Neural progenitor cell (in vitro differentiated cells): ENCODE measurements around the gene ZDHHC7. TPM values are rescaled to one million over a fixed set of nuclear protein-coding genes. Genes with fewer than 3 reads are reported as not detected.

ENCODE experiments used
- DNase-seq: peaks from one replicate; pipeline ENCODE4 v3.0.0-alpha.2; 2016; ENCODE audit warnings: low spot score
- H2AFZ ChIP-seq: fragments of 200-600 bp; sonication (generic); replicated peaks from 2 replicates; pipeline ENCODE4 v1.6.1; 2016; ENCODE audit warnings: antibody characterized with exemption
- H3F3A ChIP-seq: fragments of 200-600 bp; sonication (generic); 2 replicates; pipeline ENCODE4 v1.6.1; 2016; ENCODE audit warnings: antibody characterized with exemption, low read depth
- H3K27ac ChIP-seq: fragments of 200-600 bp; sonication (generic); 2 replicates; pipeline ENCODE4 v1.5.1; 2016; ENCODE audit warnings: mild to moderate bottlenecking
- H3K27me3 ChIP-seq: fragments of 200-600 bp; sonication (generic); 2 replicates; pipeline ENCODE4 v1.6.1; 2016; ENCODE audit warnings: mild to moderate bottlenecking, moderate library complexity
- H3K36me3 ChIP-seq: fragments of 200-600 bp; sonication (generic); 2 replicates; pipeline ENCODE4 v1.5.1; 2016
- H3K4me1 ChIP-seq: fragments of 200-600 bp; sonication (generic); 2 replicates; pipeline ENCODE4 v1.6.1; 2016; ENCODE audit warnings: mixed run types
- H3K4me2 ChIP-seq: fragments of 200-600 bp; sonication (generic); 2 replicates; pipeline ENCODE4 v1.6.1; 2016
- H3K4me3 ChIP-seq: fragments of 200-600 bp; sonication (generic); 2 replicates; pipeline ENCODE4 v1.5.1; 2016
- H3K79me2 ChIP-seq: fragments of 200-600 bp; sonication (generic); 2 replicates; pipeline ENCODE4 v1.6.1; 2016; ENCODE audit warnings: low read depth
- H3K9ac ChIP-seq: fragments of 200-600 bp; sonication (generic); 2 replicates; pipeline ENCODE4 v1.6.1; 2016
- H3K9me3 ChIP-seq: fragments of 200-600 bp; sonication (generic); 2 replicates; pipeline ENCODE4 v1.5.1; 2016; ENCODE audit warnings: low read depth
- H4K20me1 ChIP-seq: fragments of 200-600 bp; sonication (generic); 2 replicates; pipeline ENCODE4 v1.6.1; 2016; ENCODE audit warnings: low read depth
- H3K27ac Mint-ChIP-seq: 3 replicates; pipeline ENCODE4 v1.8.0; 2021; ENCODE audit warnings: mixed read lengths
- H3K27me3 Mint-ChIP-seq: 2 replicates; pipeline ENCODE4 v1.8.0; 2022; ENCODE audit warnings: low read depth, mild to moderate bottlenecking, inconsistent platforms, moderate library complexity, mixed read lengths; ENCODE audit not compliant: insufficient read depth
- H3K36me3 Mint-ChIP-seq: 3 replicates; pipeline ENCODE4 v1.8.0; 2021; ENCODE audit warnings: mixed read lengths
- H3K4me1 Mint-ChIP-seq: 3 replicates; pipeline ENCODE4 v1.8.0; 2021; ENCODE audit warnings: mixed read lengths
- H3K4me3 Mint-ChIP-seq: 3 replicates; pipeline ENCODE4 v1.8.0; 2021; ENCODE audit warnings: mild to moderate bottlenecking, moderate library complexity, mixed read lengths
- H3K9me3 Mint-ChIP-seq: 3 replicates; pipeline ENCODE4 v1.8.0; 2020; ENCODE audit warnings: mixed read lengths
- EZH2 ChIP-seq: fragments of 200-600 bp; sonication (generic); IDR thresholded peaks from 2 replicates; pipeline ENCODE4 v1.6.1; 2017; ENCODE audit warnings: antibody characterized with exemption, mild to moderate bottlenecking, moderate library complexity
- EZH2phosphoT487 ChIP-seq: fragments of 200-600 bp; sonication (generic); IDR thresholded peaks from 2 replicates; pipeline ENCODE4 v1.6.1; 2017; ENCODE audit warnings: antibody characterized with exemption
- total RNA-seq: library from RNA; depleted of rRNA; stranded (reverse); fragments of >200 nt; gene quantifications from 2 replicates; pipeline ENCODE4 v1.2.3, GENCODE V29; 2015; ENCODE audit warnings: low replicate concordance
- TF ChIP-seq, protein P1 (sequence below): fragments of 200-600 bp; sonication (generic); IDR thresholded peaks from 2 replicates; pipeline ENCODE4 v1.5.1; 2017; ENCODE audit warnings: antibody characterized with exemption, mild to moderate bottlenecking

The ZDHHC7 gene
- total RNA-seq, 1 donor from 2014 or later = 57.0 TPM

DNA sequence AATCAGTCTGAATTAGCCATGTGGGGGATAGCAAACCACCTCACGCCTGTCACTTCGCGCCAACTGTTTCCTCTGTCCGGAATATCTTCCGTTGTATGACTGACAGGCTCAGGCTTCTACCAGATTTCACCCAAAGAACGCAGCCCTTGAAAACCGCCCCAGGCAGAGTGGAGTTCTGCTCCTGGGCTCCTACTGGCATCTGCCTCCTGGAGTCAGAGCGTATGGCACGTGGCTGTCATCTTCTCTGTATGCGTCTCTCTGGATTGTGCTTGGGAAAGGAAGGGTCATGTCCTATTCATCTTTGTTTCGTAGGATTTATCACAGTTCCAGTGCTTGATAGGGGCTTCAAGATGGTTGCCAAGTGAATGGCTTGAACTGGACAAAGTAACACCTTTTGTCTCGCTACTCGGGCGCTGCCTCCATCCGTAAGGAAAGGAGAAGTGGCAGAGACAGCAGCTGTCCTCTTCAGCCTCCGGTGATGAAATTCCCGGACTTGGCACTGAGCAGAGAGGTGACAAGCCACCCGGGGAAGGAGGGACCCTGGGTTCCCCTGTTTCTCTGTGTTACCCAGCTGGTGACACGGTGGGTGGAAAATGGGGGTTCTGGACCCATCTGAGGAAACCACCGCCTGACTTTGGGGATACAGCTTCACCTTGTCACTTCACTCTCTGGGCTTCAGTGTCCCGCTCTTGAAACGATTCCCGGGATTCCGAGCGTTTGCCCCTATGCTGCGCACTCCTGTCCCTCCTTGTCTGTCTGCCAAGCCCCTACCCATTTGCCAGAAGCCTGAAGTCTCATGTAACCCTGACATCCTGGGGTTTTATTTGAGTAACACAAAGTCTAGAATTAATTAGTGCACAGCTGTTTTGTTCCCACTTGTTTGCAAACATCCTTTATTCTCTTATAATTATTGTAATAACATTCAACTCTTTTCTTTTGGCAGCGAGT lies 30.2 kb upstream of the ZDHHC7 start:
- Histone ChIP-seq H3K4me2 (no peak overlapping the region), H3K27ac (no peak overlapping the region), H3K9me3 (no peaks in the 10 kb centered on the region), H3K36me3 (no peaks in the 10 kb centered on the region), H3K4me1 (peaks cover 6% of the 10 kb centered on the region), H3K9ac (no peak overlapping the region), H3K27me3 (no peaks in the 10 kb centered on the region), H2AFZ (no peak overlapping the region), H3K4me3 (no peak overlapping the region), H3K79me2 (no peaks in the 10 kb centered on the region), H3F3A (peaks cover 2% of the 10 kb centered on the region), H4K20me1 (no peaks in the 10 kb centered on the region)
- H3K4me3 Mint-ChIP-seq = no peak overlapping the region
- peaks cover 2% of the 10 kb centered on the region for H3K36me3 Mint-ChIP-seq
- peaks cover 4% of the 10 kb centered on the region for H3K27me3 Mint-ChIP-seq
- no peaks in the 10 kb centered on the region for H3K9me3 Mint-ChIP-seq
- no peak overlapping the region for H3K27ac Mint-ChIP-seq
- no peak for TF ChIP-seq EZH2
- TF ChIP-seq, protein P1, sequence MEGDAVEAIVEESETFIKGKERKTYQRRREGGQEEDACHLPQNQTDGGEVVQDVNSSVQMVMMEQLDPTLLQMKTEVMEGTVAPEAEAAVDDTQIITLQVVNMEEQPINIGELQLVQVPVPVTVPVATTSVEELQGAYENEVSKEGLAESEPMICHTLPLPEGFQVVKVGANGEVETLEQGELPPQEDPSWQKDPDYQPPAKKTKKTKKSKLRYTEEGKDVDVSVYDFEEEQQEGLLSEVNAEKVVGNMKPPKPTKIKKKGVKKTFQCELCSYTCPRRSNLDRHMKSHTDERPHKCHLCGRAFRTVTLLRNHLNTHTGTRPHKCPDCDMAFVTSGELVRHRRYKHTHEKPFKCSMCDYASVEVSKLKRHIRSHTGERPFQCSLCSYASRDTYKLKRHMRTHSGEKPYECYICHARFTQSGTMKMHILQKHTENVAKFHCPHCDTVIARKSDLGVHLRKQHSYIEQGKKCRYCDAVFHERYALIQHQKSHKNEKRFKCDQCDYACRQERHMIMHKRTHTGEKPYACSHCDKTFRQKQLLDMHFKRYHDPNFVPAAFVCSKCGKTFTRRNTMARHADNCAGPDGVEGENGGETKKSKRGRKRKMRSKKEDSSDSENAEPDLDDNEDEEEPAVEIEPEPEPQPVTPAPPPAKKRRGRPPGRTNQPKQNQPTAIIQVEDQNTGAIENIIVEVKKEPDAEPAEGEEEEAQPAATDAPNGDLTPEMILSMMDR = no peak
- TF ChIP-seq EZH2phosphoT487 = no peak
- peaks cover 8% of the 10 kb centered on the region for H3K4me1 Mint-ChIP-seq
- no peak for DNase-seq

DNA sequence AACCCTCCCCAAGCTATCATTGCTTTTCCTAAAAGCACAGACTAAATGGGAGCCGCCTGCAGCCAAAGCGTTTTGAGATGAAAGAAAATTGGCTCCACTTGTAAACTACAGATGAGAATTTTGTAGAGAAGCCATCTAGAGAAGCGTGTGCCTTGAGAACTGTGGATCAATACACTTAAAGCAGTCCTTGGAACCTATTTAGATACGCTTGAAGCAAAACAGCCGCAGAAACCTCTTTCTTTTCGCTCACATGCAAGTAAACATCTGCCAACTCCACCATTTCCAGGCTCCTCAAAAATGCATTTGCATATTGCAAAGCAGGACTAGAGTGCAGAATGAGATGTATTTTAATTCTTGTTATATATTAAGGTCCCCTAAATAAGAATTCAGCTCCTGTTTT lies 29.4 kb upstream of the ZDHHC7 start:
- Histone ChIP-seq H3K9ac (no peak overlapping the region), H4K20me1 (no peaks in the 10 kb centered on the region), H3F3A (peaks cover 5% of the 10 kb centered on the region), H3K9me3 (no peaks in the 10 kb centered on the region), H3K4me3 (no peak overlapping the region), H3K27me3 (no peaks in the 10 kb centered on the region), H2AFZ (no peak overlapping the region), H3K4me2 (no peak overlapping the region), H3K36me3 (no peaks in the 10 kb centered on the region), H3K27ac (no peak overlapping the region), H3K4me1 (peaks cover 6% of the 10 kb centered on the region), H3K79me2 (no peaks in the 10 kb centered on the region)
- peaks cover 2% of the 10 kb centered on the region for H3K36me3 Mint-ChIP-seq
- H3K4me1 Mint-ChIP-seq = peaks cover 8% of the 10 kb centered on the region
- H3K27ac Mint-ChIP-seq = no peak overlapping the region
- no peak for TF ChIP-seq EZH2phosphoT487
- TF ChIP-seq, protein P1 = no peak
- TF ChIP-seq EZH2 = no peak
- DNase-seq = no peak
- no peak overlapping the region for H3K4me3 Mint-ChIP-seq
- no peaks in the 10 kb centered on the region for H3K9me3 Mint-ChIP-seq
- peaks cover 4% of the 10 kb centered on the region for H3K27me3 Mint-ChIP-seq

DNA sequence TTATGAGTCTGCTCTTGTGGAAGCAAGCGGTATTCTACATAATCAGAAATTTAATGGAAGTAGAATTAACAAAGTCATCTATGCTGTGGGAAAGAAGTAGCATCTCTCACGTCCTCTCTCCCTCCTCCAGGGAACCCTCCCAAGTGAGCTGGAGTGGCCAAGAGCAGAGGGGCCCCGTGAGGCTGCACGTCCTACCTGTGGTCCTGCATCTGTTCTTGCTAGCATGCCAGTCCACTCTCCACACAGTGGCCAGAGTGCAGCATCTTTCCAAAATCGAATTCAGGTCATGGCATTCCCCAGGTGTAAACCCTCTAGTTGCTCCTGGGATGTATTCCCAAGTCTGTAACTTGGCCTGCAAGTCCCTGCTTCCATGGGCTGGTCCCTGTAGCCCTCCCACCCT lies 26.4 kb upstream of the ZDHHC7 start:
- H3K4me1 Mint-ChIP-seq = peaks cover 14% of the 10 kb centered on the region
- H4K20me1 ChIP-seq = no peaks in the 10 kb centered on the region
- H3K27me3 ChIP-seq = no peaks in the 10 kb centered on the region
- H3K9me3 Mint-ChIP-seq = no peaks in the 10 kb centered on the region
- TF ChIP-seq EZH2 (no peak), EZH2phosphoT487 (no peak)
- TF ChIP-seq, protein P1 = no peak
- no peaks in the 10 kb centered on the region for H3K36me3 Mint-ChIP-seq
- no peaks in the 10 kb centered on the region for H3K9me3 ChIP-seq
- no peak overlapping the region for H3K27ac Mint-ChIP-seq
- no peaks in the 10 kb centered on the region for H3K36me3 ChIP-seq
- no peak overlapping the region for H3K27ac ChIP-seq
- H3F3A ChIP-seq = peaks cover 5% of the 10 kb centered on the region
- H3K27me3 Mint-ChIP-seq = peaks cover 11% of the 10 kb centered on the region
- no peak overlapping the region for H3K4me3 ChIP-seq
- H3K79me2 ChIP-seq = no peaks in the 10 kb centered on the region
- H3K4me2 ChIP-seq = no peak overlapping the region
- H3K9ac ChIP-seq = no peak overlapping the region
- DNase-seq = no peak
- H3K4me3 Mint-ChIP-seq = no peak overlapping the region
- no peak overlapping the region for H2AFZ ChIP-seq
- peaks cover 6% of the 10 kb centered on the region for H3K4me1 ChIP-seq
